GM18868 (cell line): Measurements from ENCODE around the gene BICD1.

Source experiments
- ATAC-seq: cut with Tn5 transposase; IDR thresholded peaks from one replicate; pipeline ENCODE4 v1.9.1; 2021; ENCODE audit warnings: mild to moderate bottlenecking, moderate library complexity; ENCODE audit not compliant: unreplicated experiment

The BICD1 gene

DNA sequence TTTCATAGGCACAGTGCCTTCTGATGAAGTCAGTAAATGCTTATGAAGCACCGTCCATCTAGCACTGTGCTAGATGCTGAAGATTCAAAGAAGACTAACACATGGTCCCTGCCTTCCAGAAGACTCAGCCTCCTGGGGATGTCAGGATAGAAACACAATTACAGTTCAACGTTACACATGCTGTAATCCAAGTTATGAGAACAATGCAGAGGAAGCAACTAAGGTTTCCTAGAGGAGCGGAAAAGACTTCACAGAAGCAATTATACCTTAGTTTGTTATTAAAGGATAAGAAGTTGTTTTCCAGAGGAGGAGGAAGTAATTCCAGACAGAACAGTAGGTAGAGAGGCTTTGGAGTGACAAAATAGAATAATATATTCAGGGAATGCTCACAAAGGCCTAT lies 225.8 kb downstream of the BICD1 start:
- no peak for ATAC-seq

DNA sequence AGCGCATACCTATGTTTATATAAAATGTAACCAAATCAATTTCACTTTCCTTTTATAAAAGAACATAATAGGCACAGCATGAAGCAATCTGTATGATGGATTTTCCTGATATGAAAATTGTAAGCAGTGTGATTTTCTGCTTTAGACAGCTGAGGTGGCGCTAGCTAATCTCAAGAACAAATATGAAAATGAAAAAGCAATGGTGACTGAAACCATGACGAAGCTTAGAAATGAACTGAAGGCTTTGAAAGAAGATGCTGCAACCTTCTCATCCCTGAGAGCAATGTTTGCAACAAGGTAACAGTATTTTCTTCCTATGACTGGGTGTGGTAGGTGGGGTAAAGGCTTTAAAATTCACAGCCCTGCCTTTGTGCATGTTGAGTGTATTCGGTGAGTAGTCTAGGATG lies 227.7 kb downstream of the BICD1 start:
- ATAC-seq: peak; percentile 61

DNA sequence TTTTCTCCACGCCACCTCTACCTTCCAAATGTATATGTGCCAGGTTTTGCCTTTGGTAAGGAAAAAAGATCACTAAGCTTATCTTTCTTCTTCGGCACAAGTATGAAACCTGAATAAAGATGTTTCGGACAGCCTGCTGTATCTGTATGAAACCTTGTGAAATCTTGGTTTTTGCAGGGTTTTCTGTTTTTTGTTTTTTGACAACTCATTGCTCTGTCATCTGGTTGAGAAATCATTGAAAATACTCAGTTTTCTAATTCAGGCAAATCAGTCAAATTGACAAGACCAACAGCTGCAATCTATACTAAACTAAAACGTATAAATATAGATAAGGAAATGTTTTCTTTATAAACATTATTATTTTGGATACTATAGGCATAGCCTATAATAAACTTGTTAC lies 229.6 kb downstream of the BICD1 start:
- no peak for ATAC-seq

DNA sequence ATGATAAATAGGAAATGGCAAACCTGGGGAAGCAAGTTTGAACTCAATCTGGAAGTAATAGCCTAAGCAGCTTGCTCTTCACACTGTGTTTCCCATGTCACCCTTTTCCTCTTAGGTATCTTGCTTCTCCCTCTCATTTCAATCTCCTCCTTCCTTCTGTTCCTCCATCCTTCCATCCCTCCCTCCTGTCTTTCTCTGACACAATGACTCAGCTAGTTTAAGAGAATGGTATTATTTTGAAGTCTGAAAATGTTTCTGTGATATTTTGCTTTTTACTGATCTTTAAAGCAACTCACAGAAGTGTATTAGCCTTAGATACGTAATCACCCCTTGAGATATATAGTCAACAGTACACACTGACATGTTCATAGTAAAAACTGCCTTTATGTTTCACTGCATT lies 236.8 kb downstream of the BICD1 start:
- no peak for ATAC-seq

DNA sequence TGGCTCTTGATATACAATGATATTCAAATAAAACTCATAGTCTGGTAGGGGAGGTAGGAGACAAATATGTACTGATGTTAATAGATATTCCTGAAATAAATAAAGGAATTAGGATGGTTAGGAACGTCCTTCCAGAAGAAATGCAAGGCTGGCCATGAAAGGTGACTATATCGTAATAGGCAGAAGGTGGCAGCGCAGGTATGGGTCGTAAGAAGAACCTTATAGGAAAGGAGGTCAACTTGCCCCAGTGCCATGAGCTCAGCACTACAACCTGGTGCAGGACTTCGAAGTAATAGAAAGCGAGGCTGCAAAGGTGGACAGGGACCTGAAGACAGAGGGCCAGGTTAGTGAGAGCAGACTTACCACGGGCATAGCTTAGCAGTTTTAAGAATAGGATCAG lies 237.4 kb downstream of the BICD1 start:
- no peak for ATAC-seq

DNA sequence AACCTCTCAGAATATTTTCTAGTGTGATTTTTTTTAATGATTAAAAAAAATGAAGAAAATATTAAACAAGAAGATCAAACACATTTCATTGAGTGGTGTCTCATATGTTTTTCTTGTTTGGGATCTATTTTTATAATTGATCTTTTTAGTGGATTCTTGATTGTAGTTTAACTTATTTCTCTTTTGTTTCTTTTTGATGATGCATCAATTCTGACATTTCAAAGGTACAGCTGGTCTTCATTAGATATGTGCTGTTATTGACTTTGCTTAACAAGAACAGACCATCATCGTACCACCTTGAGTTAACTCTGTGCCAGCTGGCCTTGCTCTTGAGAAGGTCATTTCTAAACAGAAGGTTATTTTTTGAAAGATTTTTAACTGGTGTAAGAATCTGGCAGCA lies 246.9 kb downstream of the BICD1 start:
- no peak for ATAC-seq

DNA sequence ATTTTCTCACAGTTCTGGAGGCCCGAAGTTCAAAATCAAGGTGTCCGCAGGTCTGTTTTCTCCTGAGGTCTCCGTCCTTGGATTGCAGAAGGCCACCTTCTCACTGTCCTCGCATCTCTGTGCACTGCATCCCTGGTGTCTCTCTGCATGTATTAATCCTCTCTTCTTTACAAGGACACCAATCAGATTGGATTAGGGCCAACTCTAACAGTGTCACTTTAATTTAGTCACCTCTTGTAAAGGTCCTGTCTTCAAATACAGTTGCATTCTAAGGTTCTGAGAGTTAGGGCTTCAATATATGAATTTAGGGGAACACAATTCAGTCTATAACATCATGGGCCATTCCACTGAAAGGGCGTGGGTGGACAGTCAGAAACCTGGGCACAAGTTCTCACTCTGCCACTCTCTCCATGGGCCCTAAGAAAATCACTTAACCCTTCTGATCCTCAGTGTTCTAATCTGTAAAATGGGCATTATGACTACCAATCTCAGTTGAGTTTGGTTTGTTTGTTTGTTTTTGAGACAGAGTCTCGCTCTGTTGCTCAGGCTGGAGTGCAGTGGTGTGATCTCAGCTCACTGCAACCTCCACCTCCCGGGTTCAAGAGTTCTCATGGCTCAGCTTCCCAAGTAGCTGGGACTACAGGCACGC lies 251.1 kb downstream of the BICD1 start:
- ATAC-seq: no peak

DNA sequence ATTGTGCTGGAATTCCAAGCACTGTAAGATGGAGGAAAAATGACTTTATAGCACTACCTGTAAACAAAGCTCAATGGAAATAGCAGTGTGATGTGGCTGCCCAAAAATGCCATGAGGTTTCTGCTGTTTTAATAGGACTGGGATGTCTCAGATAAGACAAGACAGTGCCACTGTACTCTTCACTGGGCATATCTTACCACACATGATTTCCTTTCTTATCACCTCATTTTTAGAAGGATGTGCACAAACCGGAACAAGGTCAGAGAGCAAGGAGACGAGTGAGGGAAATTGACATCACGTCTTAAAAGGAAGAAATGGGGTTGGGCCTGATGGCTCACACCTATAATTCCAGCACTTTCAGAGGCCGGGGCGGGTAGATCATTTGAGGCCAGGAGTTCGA lies 254.3 kb downstream of the BICD1 start:
- no peak for ATAC-seq

DNA sequence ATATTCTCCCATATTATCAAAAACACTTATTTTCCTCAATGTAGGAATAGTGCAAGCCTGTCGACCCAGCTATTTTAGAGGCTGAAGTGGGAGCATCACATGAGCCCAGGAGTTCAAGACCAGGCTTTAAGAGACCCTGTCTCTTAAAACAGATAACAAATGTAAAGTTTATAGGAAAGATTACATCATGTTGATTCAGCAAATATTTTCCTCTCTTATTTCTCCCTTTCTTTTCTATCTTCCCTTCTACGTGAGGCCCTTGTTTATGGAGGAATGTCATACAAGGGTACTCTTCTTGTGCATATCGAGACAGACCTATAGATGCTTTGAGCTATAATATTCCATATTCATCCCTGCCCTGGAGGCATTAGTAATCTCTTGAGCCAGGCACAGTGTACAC lies 256.2 kb downstream of the BICD1 start:
- no peak for ATAC-seq

DNA sequence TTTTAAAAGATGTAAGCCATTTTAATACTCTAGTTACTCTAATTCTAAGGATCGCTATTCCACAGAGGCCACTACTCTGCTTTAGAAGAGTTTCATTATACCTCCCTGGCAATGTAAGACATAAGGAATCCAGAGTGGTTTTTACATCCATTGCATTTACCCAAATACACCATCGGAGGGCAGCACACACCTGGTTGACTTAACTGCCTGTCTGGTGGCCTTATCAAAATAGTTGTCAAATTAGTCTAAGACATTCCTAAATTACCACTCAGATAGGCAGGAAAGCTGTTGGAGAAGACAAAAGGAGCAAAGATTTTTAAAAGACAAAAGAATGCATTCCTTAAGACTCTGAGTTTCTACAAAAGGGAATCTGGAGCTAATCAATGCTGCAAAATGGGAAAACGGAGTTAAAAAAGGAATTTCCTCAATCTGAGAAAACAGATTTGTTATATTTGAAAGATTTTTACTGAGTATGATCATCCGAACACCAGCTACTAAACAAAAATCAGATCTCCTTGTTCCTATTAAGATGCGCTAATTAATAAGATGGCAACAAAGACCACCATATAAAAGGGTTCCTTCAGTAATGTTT lies 258.9 kb downstream of the BICD1 start:
- ATAC-seq: peak; percentile 86

DNA sequence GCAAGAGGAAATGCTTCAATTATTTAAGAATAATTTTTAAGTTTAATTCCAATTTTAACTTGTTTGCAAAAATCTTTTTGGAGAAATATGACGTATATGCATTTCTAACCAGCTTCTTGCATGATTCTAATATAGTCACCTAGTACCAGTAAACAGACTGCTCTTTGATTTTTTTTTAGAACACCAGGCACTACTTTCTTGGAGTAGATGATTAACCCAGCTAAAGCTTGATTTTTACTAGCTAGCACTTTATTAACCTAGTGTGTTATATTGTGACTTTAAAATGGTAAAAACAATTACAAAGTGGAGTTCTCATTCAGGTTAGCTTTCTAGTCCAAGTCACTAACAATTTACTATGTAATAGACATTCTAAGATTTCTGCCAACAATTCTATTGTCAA lies 260.1 kb downstream of the BICD1 start:
- ATAC-seq: no peak

DNA sequence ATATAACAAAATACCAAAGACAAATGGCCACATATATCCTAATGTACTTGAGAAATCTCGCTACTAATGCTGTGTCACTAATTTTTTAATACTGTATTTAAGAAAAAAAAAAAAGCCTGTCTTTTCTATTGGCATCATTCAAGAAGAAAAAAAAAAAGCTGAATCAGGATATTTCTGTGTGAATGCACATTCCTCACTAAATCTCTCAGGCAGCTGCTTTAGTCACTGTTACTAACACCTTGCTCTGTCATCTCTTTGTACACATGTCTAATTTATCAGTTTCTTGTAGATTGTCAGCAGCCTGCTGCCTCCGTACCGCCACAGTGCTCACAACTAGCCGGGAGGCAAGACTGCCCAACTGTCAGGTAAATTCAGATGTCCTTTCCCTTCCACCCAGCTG lies 260.7 kb downstream of the BICD1 start:
- no peak for ATAC-seq

DNA sequence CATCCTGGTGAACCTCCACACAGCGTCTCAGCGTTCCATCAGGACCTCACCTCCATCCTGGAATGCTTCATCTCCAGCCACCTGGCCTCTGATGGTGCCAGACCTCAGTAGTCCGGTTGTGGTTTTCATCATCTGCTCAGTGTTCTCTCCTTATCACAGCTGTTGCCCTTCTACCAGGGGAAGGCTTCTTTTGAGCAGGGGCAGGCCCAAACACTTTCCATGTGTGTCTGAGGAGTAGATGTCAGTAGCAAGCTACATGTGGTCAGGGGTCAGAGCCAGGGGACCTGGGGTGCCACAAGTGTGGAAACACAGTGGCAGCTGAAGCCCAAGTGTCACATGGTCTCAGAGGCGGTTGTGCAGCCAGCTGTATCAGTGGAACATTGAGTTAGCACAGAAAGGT lies 262.6 kb downstream of the BICD1 start:
- no peak for ATAC-seq

DNA sequence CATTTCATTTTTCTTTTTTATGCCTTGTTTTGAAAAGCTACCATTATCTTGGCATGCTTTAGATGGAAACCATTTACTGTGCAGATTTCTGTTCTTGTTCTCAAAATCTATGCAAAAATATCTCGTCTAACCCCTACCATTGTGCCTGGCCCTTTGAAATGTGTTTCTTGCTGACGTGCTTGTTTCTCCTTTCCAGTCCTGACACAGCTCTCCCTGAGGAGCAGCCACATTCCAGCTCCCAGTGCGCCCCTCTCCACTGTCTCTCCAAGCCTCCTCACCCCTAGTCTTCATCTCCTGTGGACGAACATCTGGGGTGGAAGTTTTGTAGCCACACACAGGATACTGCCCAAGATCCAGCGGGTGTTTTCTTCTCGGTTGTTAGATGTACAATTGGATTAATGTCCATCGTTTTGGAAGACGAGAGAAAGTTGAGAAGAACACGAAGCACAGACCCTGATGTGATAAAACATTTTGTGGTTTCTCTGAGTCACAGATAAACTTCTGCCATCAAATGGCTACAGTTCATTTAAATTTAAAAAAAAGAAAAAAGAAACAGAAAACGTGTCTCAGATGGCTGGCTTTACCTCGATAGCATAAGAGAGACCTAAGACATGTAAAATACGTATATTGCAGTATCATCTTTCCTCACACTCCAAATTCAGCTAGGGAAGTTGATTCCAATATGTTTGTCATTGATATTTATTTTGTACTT lies 270.9 kb downstream of the BICD1 start:
- no peak for ATAC-seq

DNA sequence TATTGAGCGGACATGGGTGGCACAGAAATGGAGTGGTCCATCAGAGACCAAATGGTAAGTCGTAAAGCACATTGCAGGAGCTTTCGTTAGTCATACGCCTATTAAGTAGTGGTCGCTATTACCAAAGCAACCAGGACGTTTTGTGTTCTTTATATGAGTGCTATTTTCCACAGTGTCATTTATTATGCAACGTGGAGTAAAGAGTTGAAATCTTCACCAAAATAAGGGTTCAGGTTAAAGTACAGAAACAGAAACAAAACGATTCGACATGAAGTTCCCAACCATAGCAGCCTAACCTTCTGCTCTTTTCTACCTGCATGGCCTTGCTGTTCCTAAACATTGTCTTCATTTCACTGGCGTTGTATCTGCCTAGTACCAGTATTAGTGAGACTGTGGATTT lies 272.6 kb downstream of the BICD1 start:
- no peak for ATAC-seq

DNA sequence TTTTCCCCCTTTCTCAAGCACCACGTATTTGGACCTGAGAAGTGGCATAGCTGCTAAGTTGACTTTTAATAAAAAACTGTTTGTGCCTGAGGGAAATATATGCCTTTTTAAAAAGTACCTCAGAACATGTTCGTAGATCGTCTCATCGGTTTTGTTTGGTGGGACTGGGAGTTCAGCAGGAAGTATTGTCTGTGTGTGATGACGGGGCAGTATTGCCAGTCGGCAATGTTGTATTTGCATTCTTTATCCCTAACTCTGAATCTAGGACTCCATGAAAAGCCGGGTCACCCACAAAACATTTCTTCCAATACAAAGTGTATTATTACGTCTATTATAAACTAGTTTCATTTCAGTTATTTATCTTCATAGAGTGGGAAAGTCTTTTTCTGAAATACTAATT lies 273.0 kb downstream of the BICD1 start:
- ATAC-seq: no peak

DNA sequence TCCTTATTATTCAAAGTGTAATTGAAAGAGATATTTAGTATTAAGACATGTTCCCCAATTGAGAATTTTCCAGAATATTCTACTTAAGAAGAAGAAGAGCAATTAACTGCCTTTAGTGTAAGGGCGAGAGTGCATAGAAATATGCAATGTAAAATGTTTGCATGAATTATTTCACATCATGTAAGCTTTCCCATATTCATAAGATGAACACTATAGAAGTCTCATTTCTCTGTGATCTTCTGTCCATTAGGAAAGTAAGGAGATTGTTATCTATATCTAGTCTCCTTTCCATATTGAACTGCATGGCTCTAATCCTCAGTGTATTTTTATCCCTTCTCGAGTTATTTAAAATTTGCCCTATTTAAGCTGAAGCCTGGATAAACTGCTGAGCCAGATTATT lies 275.6 kb downstream of the BICD1 start:
- ATAC-seq: no peak

DNA sequence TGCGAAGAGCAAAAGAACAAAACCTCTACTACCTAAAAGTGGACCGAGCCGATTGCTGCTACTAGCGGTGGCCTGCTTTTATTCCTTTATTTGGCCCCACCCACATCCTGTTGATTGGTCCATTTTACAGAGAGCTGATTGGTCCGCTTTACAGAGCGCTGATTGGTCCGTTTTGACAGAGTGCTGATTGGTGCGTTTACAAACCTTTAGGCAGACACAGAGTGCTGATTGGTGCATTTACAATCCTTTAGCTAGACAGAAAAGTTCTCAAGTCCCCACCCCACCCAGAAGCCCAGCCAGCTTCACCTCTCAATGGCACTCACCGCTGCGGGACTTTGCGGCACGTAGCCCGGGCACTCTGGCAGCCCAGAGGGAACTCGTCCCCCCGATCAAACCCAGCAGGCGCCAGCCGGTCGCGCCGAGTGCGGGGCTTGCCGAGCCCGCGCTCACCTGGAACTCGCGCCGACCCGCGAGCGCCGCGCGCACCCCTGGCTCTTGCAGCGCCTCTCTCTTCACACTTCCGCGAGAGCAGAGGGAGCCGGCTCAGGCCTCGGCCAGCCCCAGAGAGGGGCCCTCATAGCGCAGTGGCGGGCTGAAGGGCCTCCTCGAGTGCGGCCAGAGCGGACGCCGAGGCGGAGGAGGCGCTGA lies 284.0 kb downstream of the BICD1 start:
- ATAC-seq: no peak

DNA sequence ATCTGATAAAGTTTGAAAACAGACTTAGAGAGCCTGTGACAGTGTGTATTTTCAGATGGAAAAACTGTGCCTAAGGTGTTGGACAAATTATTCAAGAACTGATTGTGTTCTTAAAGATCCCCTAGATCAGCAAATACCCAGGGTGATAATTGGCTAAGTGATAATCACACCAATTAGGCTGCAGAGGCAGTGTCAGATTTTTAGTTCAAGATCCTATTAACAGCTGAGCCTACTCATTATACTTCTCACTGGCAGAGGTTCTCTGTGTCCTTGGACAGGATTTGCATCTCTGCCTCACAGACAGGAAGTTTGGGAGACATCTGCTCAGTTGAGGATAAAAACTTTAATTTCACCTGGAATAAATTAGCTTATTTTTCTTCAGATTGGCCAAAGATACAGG lies 288.4 kb downstream of the BICD1 start:
- no peak for ATAC-seq

DNA sequence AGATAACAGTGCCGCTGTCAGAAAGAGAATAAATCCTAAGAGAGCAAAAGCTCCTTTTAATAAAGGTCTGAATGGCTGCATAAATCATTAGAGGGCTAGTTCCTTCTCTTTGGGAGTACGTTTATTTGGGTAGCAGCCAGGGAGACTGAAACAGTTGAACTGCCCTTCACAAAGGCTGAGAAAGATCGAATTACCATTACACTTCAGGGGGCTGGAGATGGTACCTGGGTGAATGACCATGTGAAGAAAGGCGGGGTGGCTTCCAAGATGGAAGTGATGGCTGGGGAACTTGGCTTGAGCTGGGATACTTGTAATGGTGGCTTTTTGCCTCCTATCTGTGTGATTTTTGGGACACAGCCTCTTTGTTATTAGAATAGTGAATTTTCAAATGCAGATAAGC lies 291.0 kb downstream of the BICD1 start:
- ATAC-seq: no peak

DNA sequence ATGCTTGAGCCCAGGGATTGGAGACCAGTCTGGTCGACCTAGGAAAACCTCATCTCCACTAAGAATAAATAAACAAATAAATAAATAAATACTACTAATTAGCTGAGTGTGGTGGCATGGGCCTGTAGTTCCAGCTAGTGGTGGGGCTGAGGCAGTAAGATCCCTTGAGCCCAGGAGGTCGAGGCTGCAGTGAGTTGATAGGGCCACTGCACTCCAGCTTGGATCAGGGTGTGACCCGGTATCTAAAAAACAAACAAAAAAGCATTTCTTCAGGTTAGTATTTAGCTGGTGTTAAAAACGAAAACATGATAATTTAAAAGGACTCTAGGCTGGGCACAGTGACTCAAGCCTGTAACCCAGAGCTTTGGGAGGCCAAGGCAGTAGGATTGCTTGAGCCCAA lies 291.5 kb downstream of the BICD1 start:
- no peak for ATAC-seq

DNA sequence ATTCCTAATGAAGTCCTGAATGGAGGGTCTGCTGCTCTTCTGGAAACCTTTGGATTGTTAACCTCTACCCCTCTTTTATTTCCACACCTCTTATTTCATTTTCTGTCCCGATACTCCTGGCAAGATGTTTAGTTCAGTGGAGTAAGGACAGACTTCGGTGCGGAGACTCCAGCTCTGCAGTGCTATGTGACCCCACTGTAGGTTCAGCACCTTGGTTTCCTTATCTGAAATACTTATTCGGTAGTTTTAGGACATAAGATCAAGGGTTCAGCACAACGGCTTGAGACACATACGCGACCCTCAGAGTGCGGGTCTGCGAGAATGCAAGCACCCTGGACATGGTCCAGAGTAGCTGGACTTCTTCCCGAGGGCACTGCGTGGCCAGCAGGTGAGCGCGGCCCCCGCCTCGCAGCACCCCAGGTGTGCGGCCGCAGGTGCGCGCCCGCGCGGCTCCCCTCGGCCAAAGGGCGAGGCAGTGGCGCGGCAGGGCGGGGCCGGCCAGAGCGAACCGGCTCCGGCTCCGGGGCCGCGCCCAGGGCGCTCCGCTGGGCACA lies 292.2 kb downstream of the BICD1 start:
- no peak for ATAC-seq
